Esophagus (tissue), 2 donors: Measurements from ENCODE around the gene NCS1. TPM values are rescaled to one million over a fixed set of nuclear protein-coding genes. Genes with fewer than 3 reads are reported as not detected.

Experiments used
- H3K27ac ChIP-seq, 2 donors: one replicate each; pipeline ENCODE4 v1.5.1; 2013; ENCODE audit warnings: low read depth in 2 of 2, mild to moderate bottlenecking in 2 of 2, inconsistent platforms in 1 of 2, low read length in 1 of 2, moderate library complexity in 1 of 2
- H3K27me3 ChIP-seq, 2 donors: one replicate each; pipeline ENCODE4 v1.6.1; 2013; ENCODE audit warnings: low read length in 2 of 2, control low read depth in 1 of 2, mild to moderate bottlenecking in 1 of 2; ENCODE audit not compliant: insufficient read depth in 2 of 2, control insufficient read depth in 1 of 2
- H3K36me3 ChIP-seq, 2 donors: one replicate each; pipeline ENCODE4 v1.6.1; 2013; ENCODE audit warnings: low read length in 1 of 2; ENCODE audit not compliant: control insufficient read depth in 2 of 2, insufficient read depth in 2 of 2
- H3K4me1 ChIP-seq, 2 donors: one replicate each; pipeline ENCODE4 v1.6.1; 2013; ENCODE audit warnings: low read length in 1 of 2; ENCODE audit not compliant: control insufficient read depth in 2 of 2, insufficient read depth in 2 of 2
- H3K4me3 ChIP-seq, 2 donors: one replicate each; pipeline ENCODE4 v1.5.1; 2013; ENCODE audit warnings: low read length in 2 of 2, mild to moderate bottlenecking in 2 of 2, low read depth in 1 of 2, moderate library complexity in 1 of 2
- H3K9me3 ChIP-seq, 2 donors: one replicate each; pipeline ENCODE4 v1.6.1; 2013; ENCODE audit warnings: mild to moderate bottlenecking in 2 of 2, low read depth in 1 of 2, low read length in 1 of 2, moderate library complexity in 1 of 2; ENCODE audit not compliant: control insufficient read depth in 2 of 2, insufficient read depth in 1 of 2
- WGBS, 2 donors: extraction: QIAGEN DNeasy Blood & Tissue Kit; methylation state at CpG; one replicate each; pipeline ENCODE4 v1.1.7; 2013; 5-methylcytosine and 5-hydroxymethylcytosine counted together
- polyA plus RNA-seq, 2 donors: library from polyadenylated mRNA; stranded (reverse); fragments of 200-250 nt; gene quantifications; one replicate each; pipeline ENCODE4 v1.2.3, GENCODE V29; 2013
- donor health status: healthy with polysubstance abuse.
- donor health status: Bipolar disorder and iron deficiency.

The NCS1 gene
- polyA plus RNA-seq, 2 donors = 12.8 to 16.4 TPM

DNA sequence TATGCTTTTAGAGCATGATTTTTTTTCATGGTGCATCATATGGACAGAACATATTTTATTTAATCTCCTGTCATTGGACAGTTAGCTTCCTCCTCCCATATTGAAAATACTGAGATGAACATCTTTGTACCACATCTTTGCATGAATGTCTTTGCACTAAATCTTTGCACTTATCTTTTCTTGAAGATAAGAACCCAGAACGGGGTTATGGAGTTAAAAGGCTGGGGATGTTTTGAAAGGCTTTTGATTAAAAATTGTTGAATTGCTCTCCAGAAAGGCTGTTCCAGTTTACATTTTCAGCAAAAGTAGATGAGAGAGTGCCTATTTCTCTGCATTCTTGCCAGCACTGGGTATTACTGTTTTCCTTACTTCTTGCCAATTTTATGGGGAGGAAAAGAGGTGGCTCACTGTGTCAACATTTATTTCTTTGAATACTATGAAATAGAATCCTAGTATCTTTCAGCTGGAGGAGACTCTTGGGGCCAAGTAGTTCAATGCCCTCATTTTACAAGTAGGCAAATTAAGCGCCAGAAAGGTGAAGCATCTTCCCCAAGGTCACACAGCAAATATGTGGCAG is 7.2 kb downstream of the NCS1 start:
- peaks cover 12 to 17% of the 10 kb centered on the region in 2 donors for H3K4me1 ChIP-seq
- no peak overlapping the region for H3K4me3 ChIP-seq
- WGBS, 2 donors = 69 to 82% methylated on average over 2 of the region's 2 CpGs
- peaks cover 0 to 4% of the 10 kb centered on the region in 2 donors for H3K36me3 ChIP-seq
- no peak overlapping the region for H3K27ac ChIP-seq
- H3K27me3 ChIP-seq = no peaks in the 10 kb centered on the region
- no peaks in the 10 kb centered on the region for H3K9me3 ChIP-seq

DNA sequence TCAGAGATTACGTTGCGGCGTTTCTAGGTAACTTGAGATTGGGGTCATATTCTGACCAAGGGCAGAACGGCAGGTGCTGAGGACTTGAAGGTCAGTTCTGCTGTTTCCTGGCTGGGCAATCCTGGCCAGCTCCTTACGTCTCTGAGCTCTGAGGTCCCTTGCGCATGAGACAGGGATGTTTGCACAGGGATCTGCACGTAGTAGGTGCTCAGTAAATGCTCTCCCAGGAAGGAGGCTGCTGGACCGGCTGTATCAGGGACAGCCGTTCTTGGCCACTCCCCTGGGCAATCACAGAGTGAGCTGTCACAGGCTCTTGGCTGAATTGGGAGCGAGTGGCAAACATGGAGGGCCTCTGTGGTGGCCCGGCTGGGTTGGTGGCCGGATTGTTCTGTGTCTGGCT is 8.3 kb downstream of the NCS1 start:
- WGBS, 2 donors = 75 to 88% methylated on average over 12 of the region's 12 CpGs

DNA sequence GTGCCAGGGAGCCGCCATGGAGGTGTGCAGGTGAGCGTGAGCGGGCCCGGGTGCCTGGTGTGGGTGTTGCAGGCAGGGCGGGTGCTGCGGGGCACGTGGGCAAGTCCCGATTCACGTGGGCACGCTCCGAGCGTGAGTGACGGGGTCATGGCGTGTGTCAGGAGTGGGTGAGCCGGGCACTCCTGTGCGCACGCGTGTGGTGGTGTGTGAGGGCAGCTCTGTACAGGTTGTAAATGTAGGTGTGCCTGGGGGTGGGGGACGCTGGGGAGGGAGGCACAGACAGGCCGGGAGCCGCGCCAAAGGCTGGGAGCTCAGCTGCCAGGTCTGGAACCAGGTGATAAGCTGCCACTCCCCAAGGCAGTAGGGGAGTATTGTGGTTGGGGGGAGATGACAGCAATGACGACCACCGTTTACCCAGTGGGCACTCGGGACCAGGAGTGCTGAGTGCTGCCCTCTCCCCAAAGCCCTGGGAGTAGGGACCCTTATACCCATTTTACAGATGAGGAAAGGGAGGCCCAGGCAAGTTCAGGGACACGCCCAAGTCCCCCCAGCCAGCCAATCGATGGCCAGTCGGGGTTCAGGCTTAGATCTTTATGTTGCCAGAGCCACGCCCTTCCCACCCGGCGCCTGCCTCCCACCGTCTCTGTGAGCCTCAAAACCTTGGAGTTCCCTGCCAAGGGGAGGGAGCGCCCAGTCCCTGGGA is 9.6 kb downstream of the NCS1 start:
- Histone ChIP-seq H3K4me1 (peaks cover 12 to 22% of the 10 kb centered on the region in 2 donors), H3K4me3 (no peak overlapping the region), H3K36me3 (peaks cover 0 to under 1% of the 10 kb centered on the region in 2 donors), H3K9me3 (no peaks in the 10 kb centered on the region), H3K27me3 (no peaks in the 10 kb centered on the region), H3K27ac (peak overlapping the region; percentile 11 to 86)
- WGBS, 2 donors = 54 to 69% methylated on average over 28 to 33 of the region's 33 CpGs

More for the DNA sequence above, 8.3 kb downstream of the NCS1 start:
- H3K9me3 ChIP-seq = no peaks in the 10 kb centered on the region
- no peaks in the 10 kb centered on the region for H3K27me3 ChIP-seq
- peaks cover 12 to 17% of the 10 kb centered on the region in 2 donors for H3K4me1 ChIP-seq
- no peak overlapping the region for H3K4me3 ChIP-seq
- peaks cover 0 to 4% of the 10 kb centered on the region in 2 donors for H3K36me3 ChIP-seq
- H3K27ac ChIP-seq = peak overlapping the region in 1 of 2 donors; percentile 59

- Histone ChIP-seq H3K4me3 (no peak overlapping the region), H3K27me3 (no peaks in the 10 kb centered on the region), H3K27ac (peak overlapping the region; percentile 75 to 86), H3K4me1 (peaks cover 12 to 25% of the 10 kb centered on the region in 2 donors), H3K36me3 (no peaks in the 10 kb centered on the region), H3K9me3 (no peaks in the 10 kb centered on the region)
- 73 to 79% methylated on average over 17 of the region's 17 CpGs for WGBS, 2 donors
Measured at GRCh38 chr9:130182381-130182909, 10.2 kb downstream of the NCS1 start.

- no peaks in the 10 kb centered on the region for H3K27me3 ChIP-seq
- 37 to 38% methylated on average over 7 of the region's 7 CpGs for WGBS, 2 donors
- no peaks in the 10 kb centered on the region for H3K36me3 ChIP-seq
- no peak overlapping the region for H3K4me3 ChIP-seq
- peaks cover 12 to 27% of the 10 kb centered on the region in 2 donors for H3K4me1 ChIP-seq
- no peaks in the 10 kb centered on the region for H3K9me3 ChIP-seq
- peak overlapping the region; percentile 75 to 86 for H3K27ac ChIP-seq
Measured at GRCh38 chr9:130183133-130183762, 11.0 kb downstream of the NCS1 start.

GRCh38 chr9:130185017-130185416 is 12.8 kb downstream of the NCS1 start:
- H3K27me3 ChIP-seq = no peaks in the 10 kb centered on the region
- peak overlapping the region; percentile 48 to 83 for H3K27ac ChIP-seq
- no peaks in the 10 kb centered on the region for H3K9me3 ChIP-seq
- 78 to 79% methylated on average over 15 of the region's 15 CpGs for WGBS, 2 donors
- H3K4me1 ChIP-seq = peaks cover 12 to 25% of the 10 kb centered on the region in 2 donors
- H3K4me3 ChIP-seq = no peak overlapping the region
- no peaks in the 10 kb centered on the region for H3K36me3 ChIP-seq

GRCh38 chr9:130185490-130186031 is 13.4 kb downstream of the NCS1 start:
- Histone ChIP-seq H3K27ac (peak overlapping the region; percentile 39 to 83), H3K9me3 (no peaks in the 10 kb centered on the region), H3K4me3 (no peak overlapping the region), H3K4me1 (peaks cover 12 to 25% of the 10 kb centered on the region in 2 donors), H3K36me3 (no peaks in the 10 kb centered on the region), H3K27me3 (no peaks in the 10 kb centered on the region)
- 69 to 77% methylated on average over 17 of the region's 17 CpGs for WGBS, 2 donors

DNA sequence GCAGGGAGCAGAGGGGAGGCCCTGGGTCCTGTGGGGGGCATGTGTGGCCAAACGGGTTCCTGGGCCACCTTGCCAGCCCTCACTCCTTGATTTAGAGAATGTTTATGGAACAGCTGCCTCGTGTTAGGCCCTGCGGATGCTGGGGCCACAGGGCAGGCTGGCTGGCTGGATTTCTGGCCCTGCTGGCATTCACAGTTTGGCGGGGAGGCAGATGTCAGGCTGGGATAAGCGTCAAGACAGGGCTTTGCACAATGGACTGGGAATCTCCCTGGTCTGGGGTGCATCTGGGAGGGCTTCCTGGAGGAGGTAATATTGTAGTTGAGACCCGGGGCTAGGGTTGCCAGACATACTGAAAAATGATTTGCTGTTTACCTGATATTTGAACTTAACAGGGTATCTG is 13.8 kb downstream of the NCS1 start:
- Histone ChIP-seq H3K4me1 (peaks cover 12 to 25% of the 10 kb centered on the region in 2 donors), H3K27ac (peak overlapping the region; percentile 39 to 83), H3K36me3 (no peaks in the 10 kb centered on the region), H3K9me3 (no peaks in the 10 kb centered on the region), H3K4me3 (no peak overlapping the region), H3K27me3 (no peaks in the 10 kb centered on the region)
- WGBS, 2 donors = 48 to 56% methylated on average over 6 of the region's 6 CpGs

DNA sequence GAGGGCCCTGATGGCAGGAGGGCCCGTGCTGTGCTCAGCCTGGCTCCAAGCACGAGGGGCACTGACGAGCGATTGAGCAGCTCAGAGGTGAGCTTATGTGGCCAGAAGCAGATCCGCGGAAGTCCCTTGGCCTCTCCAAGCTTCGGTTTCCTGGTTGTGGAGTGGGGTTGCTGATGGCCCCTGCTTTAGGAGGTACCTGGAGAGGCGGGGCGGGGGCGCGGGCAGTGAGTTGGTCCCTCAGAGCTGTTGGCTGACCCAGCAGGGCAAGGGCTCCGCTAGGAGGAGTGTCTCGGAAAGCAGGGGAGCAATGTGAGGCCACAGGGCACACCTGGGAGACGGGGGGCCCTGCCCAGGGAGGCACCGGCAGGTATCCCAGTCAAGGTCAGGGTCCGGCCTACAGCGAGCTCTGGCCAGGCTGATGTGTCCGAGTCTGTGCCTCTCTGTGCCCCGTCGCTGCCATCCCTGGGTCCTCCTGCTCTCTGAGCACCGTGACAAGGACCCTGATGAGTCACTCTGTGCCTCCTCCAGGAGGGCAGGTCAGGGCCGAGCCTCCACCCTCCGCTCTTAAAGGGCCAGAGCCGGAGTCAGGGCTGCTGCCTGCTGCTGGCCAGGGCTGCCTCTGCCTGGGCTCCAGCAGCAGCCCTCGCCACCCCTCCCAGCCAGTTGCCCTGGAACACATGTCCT is 14.8 kb downstream of the NCS1 start:
- no peaks in the 10 kb centered on the region for H3K27me3 ChIP-seq
- H3K27ac ChIP-seq = peak overlapping the region; percentile 82 to 88
- H3K36me3 ChIP-seq = no peaks in the 10 kb centered on the region
- no peaks in the 10 kb centered on the region for H3K9me3 ChIP-seq
- peaks cover 7 to 25% of the 10 kb centered on the region in 2 donors for H3K4me1 ChIP-seq
- 39 to 43% methylated on average over 25 of the region's 25 CpGs for WGBS, 2 donors
- H3K4me3 ChIP-seq = peak overlapping the region; percentile 45 to 46
